Astrocyte of the cerebellum (primary cell): ENCODE data around the gene NXT1.

ENCODE experiments used
- DNase-seq: peaks from one replicate; pipeline ENCODE4 v3.0.0-alpha.2; 2011; ENCODE audit warnings: low read depth
- H3K4me3 ChIP-seq: 2 replicates; pipeline ENCODE4 v1.5.1; 2011; ENCODE audit warnings: mild to moderate bottlenecking, low read depth, low read length, moderate library complexity
- in situ Hi-C: cut with HindIII; loops from 2 replicates; pipeline ENCODE4 v1.10.0; 2017; ENCODE audit warnings: low sequenced_read_pairs
- TF ChIP-seq, protein P1 (sequence below): IDR thresholded peaks from 2 replicates; pipeline ENCODE4 v1.5.1; 2012; ENCODE audit warnings: low read length, low read depth, moderate library complexity, mild to moderate bottlenecking; ENCODE audit errors: missing control alignments

NXT1 gene

DNA sequence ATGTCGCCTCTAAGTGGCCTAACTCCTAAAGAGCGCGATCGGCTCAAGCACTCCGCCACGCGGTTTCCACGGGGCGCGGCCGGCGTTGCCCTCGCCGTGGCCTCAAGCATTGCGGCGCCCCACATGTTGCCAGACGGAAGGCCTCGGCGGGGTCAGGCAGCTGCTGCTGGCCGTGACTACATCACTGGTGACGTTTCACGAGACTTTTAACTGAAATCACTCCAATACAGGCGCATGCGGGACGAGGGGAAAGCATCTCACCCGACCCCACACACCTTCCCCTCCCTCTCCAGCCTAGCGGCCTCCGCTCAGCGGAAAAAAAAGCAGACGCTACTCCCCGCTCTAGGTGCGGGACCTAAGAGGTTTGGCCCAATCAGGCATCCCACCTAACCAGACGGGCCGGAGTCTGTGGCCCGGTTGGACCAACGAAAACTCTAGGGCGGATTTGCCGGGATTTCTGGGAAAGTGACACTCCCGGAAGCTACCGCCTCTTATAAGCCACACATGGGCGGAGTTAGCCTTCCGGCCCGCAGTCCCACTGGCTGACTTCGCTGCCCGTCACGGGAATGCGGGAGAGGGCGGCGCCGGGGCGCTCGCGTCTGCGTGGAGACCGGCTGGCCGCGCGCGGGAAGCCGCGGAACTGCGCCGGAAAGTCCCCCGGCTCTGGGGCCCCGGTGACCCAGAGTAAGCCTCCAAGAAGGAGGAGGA is at the start of gene NXT1:
TSS of gene NXT1 (plus strand) at position 596 of the 708 bp plus-strand sequence. CDS start 3,251 bp downstream, outside the sequence.
- DNase-seq, result peak; percentile 97
- in situ Hi-C loops, result no loop called here
- TF ChIP-seq, protein P1, sequence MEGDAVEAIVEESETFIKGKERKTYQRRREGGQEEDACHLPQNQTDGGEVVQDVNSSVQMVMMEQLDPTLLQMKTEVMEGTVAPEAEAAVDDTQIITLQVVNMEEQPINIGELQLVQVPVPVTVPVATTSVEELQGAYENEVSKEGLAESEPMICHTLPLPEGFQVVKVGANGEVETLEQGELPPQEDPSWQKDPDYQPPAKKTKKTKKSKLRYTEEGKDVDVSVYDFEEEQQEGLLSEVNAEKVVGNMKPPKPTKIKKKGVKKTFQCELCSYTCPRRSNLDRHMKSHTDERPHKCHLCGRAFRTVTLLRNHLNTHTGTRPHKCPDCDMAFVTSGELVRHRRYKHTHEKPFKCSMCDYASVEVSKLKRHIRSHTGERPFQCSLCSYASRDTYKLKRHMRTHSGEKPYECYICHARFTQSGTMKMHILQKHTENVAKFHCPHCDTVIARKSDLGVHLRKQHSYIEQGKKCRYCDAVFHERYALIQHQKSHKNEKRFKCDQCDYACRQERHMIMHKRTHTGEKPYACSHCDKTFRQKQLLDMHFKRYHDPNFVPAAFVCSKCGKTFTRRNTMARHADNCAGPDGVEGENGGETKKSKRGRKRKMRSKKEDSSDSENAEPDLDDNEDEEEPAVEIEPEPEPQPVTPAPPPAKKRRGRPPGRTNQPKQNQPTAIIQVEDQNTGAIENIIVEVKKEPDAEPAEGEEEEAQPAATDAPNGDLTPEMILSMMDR, result no peak

DNA sequence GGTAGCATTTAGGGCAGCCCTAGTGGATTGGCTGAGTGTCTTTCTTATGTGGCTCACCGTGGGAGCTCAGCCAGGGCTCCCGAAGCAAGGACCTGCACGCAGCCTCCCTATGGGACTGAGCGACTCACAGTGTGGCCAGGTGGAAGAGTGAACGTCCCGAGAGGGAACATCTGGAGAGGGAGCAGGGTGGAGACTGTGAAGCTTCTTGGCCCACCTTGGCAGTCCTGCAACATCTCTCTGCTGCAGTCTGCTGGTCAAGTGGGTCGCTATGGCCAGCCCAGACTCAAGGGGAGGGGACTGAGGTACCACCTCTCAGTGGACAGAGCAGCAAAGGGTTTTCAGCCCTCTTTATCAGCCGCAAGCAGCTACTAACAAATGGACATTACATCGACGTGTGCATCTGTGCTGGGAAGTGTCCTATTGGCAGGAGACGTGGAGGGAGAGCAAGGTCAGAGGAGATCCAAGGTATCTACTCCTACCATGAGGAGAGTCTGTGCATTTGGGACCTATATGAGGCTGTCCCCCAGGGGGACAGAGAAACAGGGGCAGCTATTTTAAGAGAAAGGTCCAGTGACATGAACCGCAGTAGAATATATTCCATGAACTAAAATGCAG is 49.0 kb upstream of the NXT1 start:
- DNase-seq, result no peak
- H3K4me3 ChIP-seq, result no peak overlapping the region
- in situ Hi-C loops, result no loop called here
- TF ChIP-seq, protein P1, result no peak

More for the DNA sequence above, at the start of gene NXT1:
- H3K4me3 ChIP-seq, result peak within 1 kb of the TSS; percentile 97

DNA sequence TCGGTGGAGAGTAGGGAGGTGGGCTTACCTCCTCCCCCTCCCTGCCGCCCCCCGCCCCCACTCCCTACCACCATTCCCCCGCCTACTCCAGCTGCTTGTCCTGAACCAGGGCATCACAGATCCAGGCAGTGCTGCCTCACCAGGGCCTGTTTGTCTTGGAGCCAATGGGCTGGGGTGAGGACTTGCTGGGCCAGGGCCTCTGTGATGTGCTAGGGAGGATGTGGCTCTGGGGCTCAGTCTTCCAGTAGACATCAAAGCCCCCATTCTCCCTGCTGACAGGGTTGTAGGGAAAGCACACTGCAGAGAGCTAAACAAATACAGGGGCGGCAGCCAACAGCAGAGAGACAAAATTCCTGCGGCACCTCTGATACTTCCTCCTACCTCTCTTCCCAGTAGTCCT is 48.2 kb upstream of the NXT1 start:
- TF ChIP-seq, protein P1, result no peak
- no peak for DNase-seq
- in situ Hi-C loops, result no loop called here
- H3K4me3 ChIP-seq, result no peak overlapping the region

DNA sequence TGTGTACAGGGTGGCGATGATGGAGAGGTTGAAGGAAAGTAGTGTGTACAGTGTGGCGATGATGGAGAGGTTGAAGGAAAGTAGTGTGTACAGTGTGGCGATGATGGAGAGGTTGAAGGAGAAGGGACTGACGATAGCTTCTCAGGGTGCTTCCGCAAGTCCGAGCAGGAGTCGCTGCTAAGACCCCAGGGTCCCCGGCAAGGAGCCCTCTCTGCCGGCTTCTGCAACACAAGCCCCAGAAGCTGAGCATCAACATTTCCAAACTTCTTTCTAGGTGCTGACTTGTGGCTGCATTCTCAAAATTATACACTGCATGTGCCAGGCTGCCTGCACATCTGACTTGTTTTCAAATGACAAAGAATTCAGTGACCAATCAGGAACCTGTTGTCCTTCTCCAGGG is 47.8 kb upstream of the NXT1 start:
- no peak overlapping the region for H3K4me3 ChIP-seq
- no peak for DNase-seq
- TF ChIP-seq, protein P1, result no peak
- in situ Hi-C loops, result no loop called here

DNA sequence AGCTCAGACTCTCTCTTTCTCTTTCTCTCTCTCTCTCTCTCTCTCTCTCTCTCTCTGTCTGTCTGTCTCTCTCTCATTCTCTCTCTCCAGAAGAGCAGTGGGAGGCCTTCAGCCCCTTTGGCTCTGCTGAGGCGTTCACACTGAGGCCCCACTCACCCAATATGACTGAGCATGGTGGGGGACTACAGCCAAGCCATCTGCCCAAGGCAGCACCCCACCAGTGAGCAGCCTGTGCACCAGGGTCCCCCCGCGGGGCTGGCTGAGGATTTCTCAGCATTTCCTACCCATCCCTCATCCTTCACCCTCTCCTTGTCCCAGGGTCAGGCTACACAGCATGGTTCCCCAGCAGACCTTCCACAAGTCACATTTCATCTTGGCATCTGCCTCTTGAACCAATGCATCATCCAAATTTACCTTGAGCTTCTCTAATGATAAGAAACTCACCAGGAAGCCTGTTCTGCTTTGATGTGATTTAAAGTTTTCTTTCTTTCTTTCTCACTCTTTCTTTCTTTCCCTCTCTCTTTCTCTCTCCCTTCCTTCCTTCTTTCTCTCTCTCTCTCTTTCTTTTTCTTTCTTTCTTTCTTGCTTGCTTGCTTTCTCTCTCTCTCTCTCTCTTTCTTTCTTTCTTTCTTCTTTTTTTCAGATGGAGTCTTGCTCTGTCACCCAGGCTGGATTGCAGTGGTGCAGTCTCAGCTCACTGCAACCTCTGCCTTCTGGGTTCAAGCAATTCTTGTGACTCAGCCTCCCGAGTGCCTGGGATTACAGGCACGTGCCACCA is 47.1 kb upstream of the NXT1 start:
- in situ Hi-C loops, result no loop called here
- DNase-seq, result no peak

DNA sequence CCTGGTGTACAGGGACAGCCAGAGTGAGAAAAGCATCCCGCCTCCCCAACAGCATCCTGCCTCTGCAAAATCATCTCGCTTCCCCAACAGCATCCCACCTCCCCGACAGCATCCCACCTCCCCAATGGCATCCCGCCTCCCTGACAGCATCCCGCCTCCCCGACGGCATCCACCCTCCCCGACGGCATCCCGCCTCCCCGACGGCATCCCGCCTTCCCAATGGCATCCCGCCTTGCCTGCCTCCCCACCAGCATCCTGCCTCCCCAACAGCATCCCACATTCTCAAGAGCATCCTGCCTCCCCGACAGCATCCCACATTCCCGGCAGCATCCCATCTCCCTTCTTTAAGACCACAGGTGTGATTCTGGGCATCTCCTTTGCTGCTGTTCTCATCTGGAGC is 46.0 kb upstream of the NXT1 start:
- TF ChIP-seq, protein P1, result no peak
- no peak overlapping the region for H3K4me3 ChIP-seq
- in situ Hi-C loops, result no loop called here
- no peak for DNase-seq

More for the DNA sequence above, 47.1 kb upstream of the NXT1 start:
- no peak overlapping the region for H3K4me3 ChIP-seq
- TF ChIP-seq, protein P1, result no peak
